ENCODE data around the gene PSMC2. TPM values are rescaled to one million over a fixed set of nuclear protein-coding genes. Genes with fewer than 3 reads are reported as not detected.

The PSMC2 gene
- polyA plus RNA-seq, 2 of the 4 experiments (the other 2 are of a cell fraction) = 252 to 287 TPM

DNA sequence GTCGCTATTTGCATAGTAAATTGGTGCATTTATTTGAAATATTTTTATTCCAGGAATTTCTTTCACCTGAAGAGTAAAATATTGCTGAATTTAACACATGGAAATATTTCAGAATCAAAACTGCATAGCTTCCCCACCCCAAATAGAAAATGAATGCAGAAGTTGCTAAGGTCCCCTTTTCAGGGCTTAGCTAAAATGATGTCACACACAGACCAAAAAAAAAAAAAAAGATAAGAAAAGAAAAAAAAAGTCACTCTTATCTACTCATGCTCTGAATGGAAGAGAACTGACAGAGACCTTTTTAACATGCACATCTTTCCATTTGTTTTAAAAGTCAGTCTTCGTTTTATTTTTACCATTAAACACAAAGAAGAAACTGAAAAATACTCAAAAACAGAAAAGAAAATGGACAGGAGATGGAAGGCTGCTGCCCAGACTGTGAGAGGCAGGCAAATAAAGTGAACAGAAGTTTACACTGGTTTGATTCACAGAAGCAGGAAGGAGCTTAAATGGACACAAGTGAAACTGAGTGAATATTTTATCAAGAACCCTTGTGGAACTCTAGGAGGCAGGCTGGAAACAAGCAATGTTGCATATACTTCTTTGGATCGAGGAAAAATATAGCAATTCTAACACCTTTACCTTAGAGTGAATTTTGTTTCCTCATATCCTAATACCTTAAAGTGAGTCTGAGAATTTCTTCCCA lies 32.0 kb downstream of the PSMC2 start (continued):
- TF ChIP-seq FOXS1 (CRISPR knock-in tag; IDR thresholded peaks at IDR 0.05) = no peak
- no peak for TF ChIP-seq ZC3H11A (IDR thresholded peaks at IDR 0.05)
- TF ChIP-seq, protein P1, sequence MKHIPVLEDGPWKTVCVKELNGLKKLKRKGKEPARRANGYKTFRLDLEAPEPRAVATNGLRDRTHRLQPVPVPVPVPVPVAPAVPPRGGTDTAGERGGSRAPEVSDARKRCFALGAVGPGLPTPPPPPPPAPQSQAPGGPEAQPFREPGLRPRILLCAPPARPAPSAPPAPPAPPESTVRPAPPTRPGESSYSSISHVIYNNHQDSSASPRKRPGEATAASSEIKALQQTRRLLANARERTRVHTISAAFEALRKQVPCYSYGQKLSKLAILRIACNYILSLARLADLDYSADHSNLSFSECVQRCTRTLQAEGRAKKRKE (CRISPR knock-in tag; IDR thresholded peaks at IDR 0.05; ENCODE audit: low read depth) = no peak
- TF ChIP-seq TP53 (CRISPR knock-in tag; IDR thresholded peaks at IDR 0.05) = no peak
- TF ChIP-seq, protein P2, sequence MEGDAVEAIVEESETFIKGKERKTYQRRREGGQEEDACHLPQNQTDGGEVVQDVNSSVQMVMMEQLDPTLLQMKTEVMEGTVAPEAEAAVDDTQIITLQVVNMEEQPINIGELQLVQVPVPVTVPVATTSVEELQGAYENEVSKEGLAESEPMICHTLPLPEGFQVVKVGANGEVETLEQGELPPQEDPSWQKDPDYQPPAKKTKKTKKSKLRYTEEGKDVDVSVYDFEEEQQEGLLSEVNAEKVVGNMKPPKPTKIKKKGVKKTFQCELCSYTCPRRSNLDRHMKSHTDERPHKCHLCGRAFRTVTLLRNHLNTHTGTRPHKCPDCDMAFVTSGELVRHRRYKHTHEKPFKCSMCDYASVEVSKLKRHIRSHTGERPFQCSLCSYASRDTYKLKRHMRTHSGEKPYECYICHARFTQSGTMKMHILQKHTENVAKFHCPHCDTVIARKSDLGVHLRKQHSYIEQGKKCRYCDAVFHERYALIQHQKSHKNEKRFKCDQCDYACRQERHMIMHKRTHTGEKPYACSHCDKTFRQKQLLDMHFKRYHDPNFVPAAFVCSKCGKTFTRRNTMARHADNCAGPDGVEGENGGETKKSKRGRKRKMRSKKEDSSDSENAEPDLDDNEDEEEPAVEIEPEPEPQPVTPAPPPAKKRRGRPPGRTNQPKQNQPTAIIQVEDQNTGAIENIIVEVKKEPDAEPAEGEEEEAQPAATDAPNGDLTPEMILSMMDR (IDR thresholded peaks at IDR 0.05) = no peak

DNA sequence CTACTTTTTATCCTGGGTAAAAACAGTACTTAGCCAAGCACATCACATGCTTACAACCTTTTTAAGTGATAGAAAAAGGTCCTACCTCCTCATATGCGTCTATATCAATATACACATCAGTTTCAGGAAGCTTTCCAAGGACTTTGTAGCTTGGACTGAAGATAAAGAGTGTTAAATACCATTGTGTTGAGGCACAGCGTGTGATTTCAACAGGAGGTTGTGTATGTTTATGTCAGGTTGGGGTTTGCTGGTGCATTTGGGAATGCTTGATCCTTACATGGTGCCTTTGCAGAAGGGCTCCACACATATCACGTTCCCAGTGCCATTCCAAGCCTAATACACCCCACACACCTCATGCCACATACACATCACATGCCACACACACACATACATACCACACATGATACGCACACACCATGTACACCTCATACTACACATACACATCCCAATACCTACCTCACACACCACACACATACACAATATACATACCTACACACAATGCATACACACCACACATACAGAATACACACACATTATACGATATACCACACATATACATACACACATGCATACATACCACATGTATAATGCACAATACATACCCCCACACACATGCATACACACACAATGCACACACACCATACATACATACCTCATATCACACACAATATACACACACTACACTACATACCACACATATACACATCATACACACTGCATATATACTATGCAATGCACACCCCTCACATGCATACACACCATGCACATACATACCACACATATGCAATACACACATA lies 33.1 kb downstream of the PSMC2 start:
- WGBS (ENCODE audit: missing lambda C conversion rate) = 41% methylated on average over 5 of the region's 5 CpGs
- ATAC-seq (peak in 1 of 2 experiments; percentile 48; a peak in 2 of 6 replicates), FAIRE-seq (no peak), DNase-seq (ENCODE audit: low read depth in 1 of 2, low spot score in 1 of 2) (no peak)
- ChIA-PET POLR2A (interaction anchor here (1.1 kb wide), 1 partner anchor 33 kb away, joined by 6 read pairs; the partner anchor contains the start of gene PSMC2), CTCF (no interaction called here)
- Histone ChIP-seq H3K4me1 (no peaks in the 10 kb centered on the region), H3K27ac (no peak overlapping the region), H3K4me2 (no peak overlapping the region), H3K4me3 (no peak overlapping the region), H3K9me3 (no peaks in the 10 kb centered on the region)
- TF ChIP-seq EHF (CRISPR knock-in tag; IDR thresholded peaks at IDR 0.05) (no peak), JUN (IDR thresholded peaks at IDR 0.05) (no peak), SREBF2 (IDR thresholded peaks at IDR 0.05) (no peak)

DNA sequence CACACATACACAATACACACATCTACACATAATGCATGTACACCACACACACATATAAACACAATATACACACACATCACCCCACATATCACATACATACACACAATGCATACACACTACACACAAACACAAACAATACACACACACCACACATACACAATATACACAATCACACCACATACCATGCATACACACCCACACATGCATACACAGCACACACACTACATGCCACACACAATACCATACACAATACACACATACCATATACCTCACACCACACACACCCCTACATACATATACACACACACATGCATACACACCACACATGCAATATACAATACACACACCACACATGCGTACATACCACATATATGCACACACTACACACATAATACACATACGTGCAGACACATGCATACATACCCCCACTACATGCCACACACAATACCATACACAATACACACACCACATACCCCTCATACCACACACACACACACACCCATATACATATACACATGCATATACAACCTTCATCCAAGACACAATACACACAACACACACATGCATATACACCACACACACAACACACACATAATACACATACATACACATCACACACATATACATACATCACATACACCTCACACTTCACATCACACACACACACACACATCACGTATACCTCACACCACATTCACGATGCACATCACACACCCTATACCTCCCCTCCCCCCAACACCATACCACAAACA lies 34.0 kb downstream of the PSMC2 start:
- ChIA-PET CTCF (no interaction called here), POLR2A (no interaction called here)
- Histone ChIP-seq H3K27ac (no peak overlapping the region), H3K9me3 (no peaks in the 10 kb centered on the region), H3K4me3 (no peak overlapping the region), H3K4me1 (no peaks in the 10 kb centered on the region), H3K4me2 (no peak overlapping the region)
- DNase-seq (ENCODE audit: low read depth in 1 of 2, low spot score in 1 of 2) (no peak), ATAC-seq (no peak), FAIRE-seq (no peak)
- TF ChIP-seq, protein P3, sequence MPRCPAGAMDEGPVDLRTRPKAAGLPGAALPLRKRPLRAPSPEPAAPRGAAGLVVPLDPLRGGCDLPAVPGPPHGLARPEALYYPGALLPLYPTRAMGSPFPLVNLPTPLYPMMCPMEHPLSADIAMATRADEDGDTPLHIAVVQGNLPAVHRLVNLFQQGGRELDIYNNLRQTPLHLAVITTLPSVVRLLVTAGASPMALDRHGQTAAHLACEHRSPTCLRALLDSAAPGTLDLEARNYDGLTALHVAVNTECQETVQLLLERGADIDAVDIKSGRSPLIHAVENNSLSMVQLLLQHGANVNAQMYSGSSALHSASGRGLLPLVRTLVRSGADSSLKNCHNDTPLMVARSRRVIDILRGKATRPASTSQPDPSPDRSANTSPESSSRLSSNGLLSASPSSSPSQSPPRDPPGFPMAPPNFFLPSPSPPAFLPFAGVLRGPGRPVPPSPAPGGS (IDR thresholded peaks at IDR 0.05) = no peak
- TF ChIP-seq EHMT2 (IDR thresholded peaks at IDR 0.05; ENCODE audit: low read depth) = no peak
- TF ChIP-seq CHD2 (IDR thresholded peaks at IDR 0.05; ENCODE audit: low read length, partially characterized antibody) = no peak
- no peak for TF ChIP-seq PHF8 (IDR thresholded peaks at IDR 0.05; ENCODE audit: borderline replicate concordance, low read depth)
- TF ChIP-seq HOXA7 (CRISPR knock-in tag; IDR thresholded peaks at IDR 0.05) = no peak
- no peak for TF ChIP-seq MAZ (IDR thresholded peaks at IDR 0.05; ENCODE audit: borderline replicate concordance, low read depth, low read length)
- TF ChIP-seq, protein P1 (CRISPR knock-in tag; IDR thresholded peaks at IDR 0.05; ENCODE audit: low read depth) = no peak
- TF ChIP-seq CBX2 (IDR thresholded peaks at IDR 0.05; ENCODE audit: borderline replicate concordance, low read depth) = no peak
- TF ChIP-seq ZC3H11A (IDR thresholded peaks at IDR 0.05) = no peak
- no peak for TF ChIP-seq TFCP2L1 (CRISPR knock-in tag; IDR thresholded peaks at IDR 0.05)
- no peak for TF ChIP-seq ZNF302 (CRISPR knock-in tag; IDR thresholded peaks at IDR 0.05)
- no peak for TF ChIP-seq CBX8 (IDR thresholded peaks at IDR 0.05)
- TF ChIP-seq HOXB13 (CRISPR knock-in tag; IDR thresholded peaks at IDR 0.05; ENCODE audit: low read depth) = no peak
- TF ChIP-seq SREBF2 (IDR thresholded peaks at IDR 0.05) = no peak
- TF ChIP-seq RCOR1 (IDR thresholded peaks at IDR 0.05; ENCODE audit: low read depth, low read length) = no peak
- WGBS (ENCODE audit: missing lambda C conversion rate) = 38% methylated on average over 4 of the region's 4 CpGs

Data from A549 (cell line).